ENCODE results near the gene GPR87.

GPR87 gene

GRCh38 chr3:151265166-151265565 is 51.5 kb downstream of the GPR87 start:
- H2AFZ ChIP-seq (ENCODE audit: low read length), result no peak overlapping the region
- no peaks in the 10 kb centered on the region for H3F3A ChIP-seq (ENCODE audit: insufficient read depth, low read length)
- TF ChIP-seq CTCF (IDR thresholded peaks at IDR 0.05; ENCODE audit: low read length) (no peak), EZH2 (IDR thresholded peaks at IDR 0.05; ENCODE audit: borderline replicate concordance, low read length) (no peak)
- peak overlapping the region; percentile 88 for H3K27ac ChIP-seq (ENCODE audit: low read depth, low read length, poor library complexity, severe bottlenecking)
- H3K9me3 ChIP-seq (ENCODE audit: low read length), result no peaks in the 10 kb centered on the region
- H3K4me3 ChIP-seq (ENCODE audit: low read depth, low read length, poor library complexity, severe bottlenecking), result no peak overlapping the region
- no peaks in the 10 kb centered on the region for H3K27me3 ChIP-seq (ENCODE audit: insufficient read depth, low read length)
- H3K36me3 ChIP-seq (ENCODE audit: insufficient read depth, low read length), result no peaks in the 10 kb centered on the region
- H3K4me1 ChIP-seq (ENCODE audit: insufficient read depth, low read length, severe bottlenecking), result peaks cover 55% of the 10 kb centered on the region
- no peaks in the 10 kb centered on the region for H3K9me2 ChIP-seq (ENCODE audit: low read depth, low read length)
- H3K9ac ChIP-seq (ENCODE audit: low read length), result peak overlapping the region; percentile 30; the same call in 1 of the 2 replicates
- H3K4me2 ChIP-seq (ENCODE audit: low read length), result peak overlapping the region; percentile 63; the same call in 1 of the 2 replicates
- H3K79me2 ChIP-seq (ENCODE audit: insufficient read depth, low read length), result no peaks in the 10 kb centered on the region
- H4K20me1 ChIP-seq (ENCODE audit: insufficient read depth, low read length), result no peaks in the 10 kb centered on the region

DNA sequence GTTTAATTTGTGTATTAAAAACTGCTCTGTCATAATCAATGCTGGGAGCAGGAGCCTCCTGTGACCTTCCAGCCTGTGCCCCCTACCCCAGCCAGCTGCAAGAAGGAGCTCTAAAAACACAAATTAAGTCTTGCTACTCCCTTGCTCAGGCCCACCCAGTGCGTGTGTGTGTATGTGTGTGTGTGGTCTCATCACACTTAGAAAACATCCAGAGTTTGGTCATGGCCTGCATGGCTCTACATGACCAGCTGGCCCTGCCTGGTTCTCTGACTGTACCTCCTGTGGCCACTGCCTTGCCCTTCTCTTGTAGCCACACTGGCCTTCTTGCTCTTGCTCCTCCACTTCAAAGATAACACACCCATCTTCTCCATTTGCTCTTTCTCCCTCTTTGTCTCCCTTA is 52.0 kb downstream of the GPR87 start:
- H3K27ac ChIP-seq (ENCODE audit: low read depth, low read length, poor library complexity, severe bottlenecking), result peak overlapping the region; percentile 88
- H3K9me3 ChIP-seq (ENCODE audit: low read length), result no peaks in the 10 kb centered on the region
- TF ChIP-seq EZH2 (IDR thresholded peaks at IDR 0.05; ENCODE audit: borderline replicate concordance, low read length) (no peak), CTCF (IDR thresholded peaks at IDR 0.05; ENCODE audit: low read length) (no peak)
- no peak overlapping the region for H2AFZ ChIP-seq (ENCODE audit: low read length)
- H3F3A ChIP-seq (ENCODE audit: insufficient read depth, low read length), result no peaks in the 10 kb centered on the region
- H3K9me2 ChIP-seq (ENCODE audit: low read depth, low read length), result no peaks in the 10 kb centered on the region
- H3K4me1 ChIP-seq (ENCODE audit: insufficient read depth, low read length, severe bottlenecking), result peaks cover 51% of the 10 kb centered on the region
- no peak overlapping the region for H3K4me3 ChIP-seq (ENCODE audit: low read depth, low read length, poor library complexity, severe bottlenecking)
- no peak overlapping the region for H3K9ac ChIP-seq (ENCODE audit: low read length)
- H4K20me1 ChIP-seq (ENCODE audit: insufficient read depth, low read length), result no peaks in the 10 kb centered on the region
- H3K27me3 ChIP-seq (ENCODE audit: insufficient read depth, low read length), result no peaks in the 10 kb centered on the region
- H3K79me2 ChIP-seq (ENCODE audit: insufficient read depth, low read length), result no peaks in the 10 kb centered on the region
- no peaks in the 10 kb centered on the region for H3K36me3 ChIP-seq (ENCODE audit: insufficient read depth, low read length)
- no peak overlapping the region for H3K4me2 ChIP-seq (ENCODE audit: low read length)

GRCh38 chr3:151262871-151263525 is 53.6 kb downstream of the GPR87 start:
- no peaks in the 10 kb centered on the region for H3F3A ChIP-seq (ENCODE audit: insufficient read depth, low read length)
- H3K9ac ChIP-seq (ENCODE audit: low read length), result no peak overlapping the region

More at GRCh38 chr3:151262871-151263525, 53.6 kb downstream of the GPR87 start:
- Histone ChIP-seq H3K9me2 (ENCODE audit: low read depth, low read length) (no peaks in the 10 kb centered on the region), H3K27me3 (ENCODE audit: insufficient read depth, low read length) (no peaks in the 10 kb centered on the region), H3K4me1 (ENCODE audit: insufficient read depth, low read length, severe bottlenecking) (peaks cover 35% of the 10 kb centered on the region), H3K79me2 (ENCODE audit: insufficient read depth, low read length) (no peaks in the 10 kb centered on the region), H4K20me1 (ENCODE audit: insufficient read depth, low read length) (no peaks in the 10 kb centered on the region), H2AFZ (ENCODE audit: low read length) (no peak overlapping the region), H3K4me2 (ENCODE audit: low read length) (no peak overlapping the region), H3K4me3 (ENCODE audit: low read depth, low read length, poor library complexity, severe bottlenecking) (no peak overlapping the region), H3K36me3 (ENCODE audit: insufficient read depth, low read length) (no peaks in the 10 kb centered on the region), H3K9me3 (ENCODE audit: low read length) (no peaks in the 10 kb centered on the region), H3K27ac (ENCODE audit: low read depth, low read length, poor library complexity, severe bottlenecking) (no peak overlapping the region)
- TF ChIP-seq CTCF (IDR thresholded peaks at IDR 0.05; ENCODE audit: low read length) (no peak), EZH2 (IDR thresholded peaks at IDR 0.05; ENCODE audit: borderline replicate concordance, low read length) (no peak)

Measured in OCI-LY1 (cell line).